Fibroblast of mammary gland (primary cell): Measurements from ENCODE around the gene NGRN.

ENCODE experiments used
- DNase-seq: peaks from one replicate; pipeline ENCODE4 v3.0.0-alpha.2; 2010; ENCODE audit warnings: low read depth
- H3K4me3 ChIP-seq: 2 replicates; pipeline ENCODE4 v1.5.1; 2011; ENCODE audit warnings: low read depth, mild to moderate bottlenecking, low read length, moderate library complexity; ENCODE audit not compliant: control insufficient read depth
- CTCF ChIP-seq: conservative IDR thresholded peaks from 2 replicates; pipeline ENCODE4 v1.5.1; 2011; ENCODE audit warnings: low read depth, low read length, inconsistent platforms; ENCODE audit not compliant: control insufficient read depth, insufficient read depth

Gene NGRN

GRCh38 chr15:90230071-90230494, 35.4 kb upstream of the NGRN start:
- no peak overlapping the region for H3K4me3 ChIP-seq
- no peak for TF ChIP-seq CTCF
- DNase-seq: no peak

- no peak for TF ChIP-seq CTCF
- no peak overlapping the region for H3K4me3 ChIP-seq
- DNase-seq: no peak
Observed at GRCh38 chr15:90230610-90231009, 34.9 kb upstream of the NGRN start.

- DNase-seq: no peak
- H3K4me3 ChIP-seq: no peak overlapping the region
- TF ChIP-seq CTCF: no peak
Observed at GRCh38 chr15:90231028-90232017, 34.1 kb upstream of the NGRN start.

- no peak overlapping the region for H3K4me3 ChIP-seq
- DNase-seq: peak; percentile 15
- no peak for TF ChIP-seq CTCF
Observed at GRCh38 chr15:90232196-90232595, 33.3 kb upstream of the NGRN start.

GRCh38 chr15:90232941-90233386, 32.5 kb upstream of the NGRN start:
- H3K4me3 ChIP-seq: peak overlapping the region; percentile 72
- TF ChIP-seq CTCF: peak; percentile 47
- DNase-seq: peak; percentile 33

- peak within 1 kb of the TSS; percentile 72 for H3K4me3 ChIP-seq
- peak; percentile 94 for DNase-seq
Observed at GRCh38 chr15:90233387-90234095, 31.9 kb upstream of the NGRN start, which contains the start of gene CIB1. Gene CIB1 (minus strand): TSS chr15:90233941. CDS start chr15:90233885, 56 bp downstream.

More at GRCh38 chr15:90233387-90234095, 31.9 kb upstream of the NGRN start, which contains the start of gene CIB1:
- TF ChIP-seq CTCF: no peak
